Endodermal cell (in vitro differentiated cells): ENCODE measurements around the gene MPG. TPM values are rescaled to one million over a fixed set of nuclear protein-coding genes. Genes with fewer than 3 reads are reported as not detected.

Source experiments
- DNase-seq: peaks from one replicate; pipeline ENCODE4 v3.0.0-alpha.2; 2017
- H3K27ac ChIP-seq: 2 replicates; pipeline ENCODE4 v1.5.1; 2013; ENCODE audit warnings: mild to moderate bottlenecking, low read depth, low read length, moderate library complexity
- H3K27me3 ChIP-seq: 2 replicates; pipeline ENCODE4 v1.6.1; 2013; ENCODE audit warnings: mild to moderate bottlenecking, low read length, moderate library complexity; ENCODE audit not compliant: insufficient read depth, control insufficient read depth, poor library complexity, severe bottlenecking
- H3K36me3 ChIP-seq: 2 replicates; pipeline ENCODE4 v1.7.0; 2013; ENCODE audit warnings: mild to moderate bottlenecking, low read length, moderate library complexity; ENCODE audit not compliant: control insufficient read depth, insufficient read depth
- H3K4me1 ChIP-seq: one replicate; pipeline ENCODE4 v1.7.0; 2013; ENCODE audit warnings: low read length; ENCODE audit not compliant: control insufficient read depth, insufficient read depth
- H3K4me3 ChIP-seq: 2 replicates; pipeline ENCODE4 v1.5.1; 2013; ENCODE audit warnings: mild to moderate bottlenecking, low read length, moderate library complexity
- H3K9ac ChIP-seq: 2 replicates; pipeline ENCODE4 v1.6.1; 2013; ENCODE audit warnings: mild to moderate bottlenecking, low read length, moderate library complexity; ENCODE audit not compliant: poor library complexity, severe bottlenecking; ENCODE audit errors: extremely low read depth
- H3K9me3 ChIP-seq: 2 replicates; pipeline ENCODE4 v1.6.1; 2013; ENCODE audit warnings: mild to moderate bottlenecking, low read length, moderate library complexity; ENCODE audit not compliant: control insufficient read depth
- H3K27ac Mint-ChIP-seq: 2 replicates; pipeline ENCODE4 v1.8.0; 2020; ENCODE audit warnings: mixed read lengths
- H3K27me3 Mint-ChIP-seq: 2 replicates; pipeline ENCODE4 v1.8.0; 2021; ENCODE audit warnings: mild to moderate bottlenecking, mixed read lengths; ENCODE audit not compliant: insufficient read depth
- H3K36me3 Mint-ChIP-seq: 2 replicates; pipeline ENCODE4 v1.8.0; 2020; ENCODE audit warnings: low read depth, mixed read lengths
- H3K4me1 Mint-ChIP-seq: 2 replicates; pipeline ENCODE4 v1.8.0; 2020; ENCODE audit warnings: mixed read lengths
- H3K4me3 Mint-ChIP-seq: 2 replicates; pipeline ENCODE4 v1.8.0; 2020; ENCODE audit warnings: mild to moderate bottlenecking, moderate library complexity, mixed read lengths
- H3K9me3 Mint-ChIP-seq: 2 replicates; pipeline ENCODE4 v1.8.0; 2020; ENCODE audit warnings: mild to moderate bottlenecking, mixed read lengths
- WGBS, 2 experiments: methylation state at CpG; one replicate each; pipeline versions ENCODE4 v1.1.5 to v1.1.7; 2013; ENCODE audit warnings: missing lambda C conversion rate in 2 of 2, mixed read lengths in 1 of 2; ENCODE audit not compliant: insufficient coverage in 1 of 2, insufficient read length in 1 of 2; 5-methylcytosine and 5-hydroxymethylcytosine counted together
- total RNA-seq, 2 donors: library from RNA; stranded (reverse); fragmentation: NEBNext Ultra II Directional in 1 of 2; extraction: Animal tissue kit (Norgen Biotek cat#: 25700) in 1 of 2; gene quantifications; 2 replicates in 1 of 2; 3 replicates in 1 of 2; pipeline ENCODE4 v1.2.1, GENCODE V29; 2021
- TF ChIP-seq, protein P1 (sequence below): fragments of 200-600 bp; sonication (generic); conservative IDR thresholded peaks from 2 replicates; pipeline ENCODE4 v1.5.0; 2021; ENCODE audit warnings: antibody characterized with exemption, mild to moderate bottlenecking

The MPG gene
- total RNA-seq, 2 donors from 2014 or later: 59.9 to 62.2 TPM

- peaks cover 8% of the 10 kb centered on the region for H3K4me1 Mint-ChIP-seq
- no peak overlapping the region for H3K4me3 Mint-ChIP-seq
- no peaks in the 10 kb centered on the region for H3K27me3 Mint-ChIP-seq
- TF ChIP-seq, protein P1, sequence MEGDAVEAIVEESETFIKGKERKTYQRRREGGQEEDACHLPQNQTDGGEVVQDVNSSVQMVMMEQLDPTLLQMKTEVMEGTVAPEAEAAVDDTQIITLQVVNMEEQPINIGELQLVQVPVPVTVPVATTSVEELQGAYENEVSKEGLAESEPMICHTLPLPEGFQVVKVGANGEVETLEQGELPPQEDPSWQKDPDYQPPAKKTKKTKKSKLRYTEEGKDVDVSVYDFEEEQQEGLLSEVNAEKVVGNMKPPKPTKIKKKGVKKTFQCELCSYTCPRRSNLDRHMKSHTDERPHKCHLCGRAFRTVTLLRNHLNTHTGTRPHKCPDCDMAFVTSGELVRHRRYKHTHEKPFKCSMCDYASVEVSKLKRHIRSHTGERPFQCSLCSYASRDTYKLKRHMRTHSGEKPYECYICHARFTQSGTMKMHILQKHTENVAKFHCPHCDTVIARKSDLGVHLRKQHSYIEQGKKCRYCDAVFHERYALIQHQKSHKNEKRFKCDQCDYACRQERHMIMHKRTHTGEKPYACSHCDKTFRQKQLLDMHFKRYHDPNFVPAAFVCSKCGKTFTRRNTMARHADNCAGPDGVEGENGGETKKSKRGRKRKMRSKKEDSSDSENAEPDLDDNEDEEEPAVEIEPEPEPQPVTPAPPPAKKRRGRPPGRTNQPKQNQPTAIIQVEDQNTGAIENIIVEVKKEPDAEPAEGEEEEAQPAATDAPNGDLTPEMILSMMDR: no peak
- no peaks in the 10 kb centered on the region for H3K9me3 Mint-ChIP-seq
- DNase-seq: no peak
- H3K4me3 ChIP-seq: no peak overlapping the region
- H3K36me3 ChIP-seq: peaks cover 44% of the 10 kb centered on the region
- H3K27ac ChIP-seq: no peak overlapping the region
- H3K9me3 ChIP-seq: no peaks in the 10 kb centered on the region
- 94 to 100% methylated on average over 6 to 21 of the region's 21 CpGs for WGBS, 2 experiments
- no peak overlapping the region for H3K27ac Mint-ChIP-seq
- H3K36me3 Mint-ChIP-seq: peaks cover 32% of the 10 kb centered on the region
- H3K4me1 ChIP-seq: no peaks in the 10 kb centered on the region
- no peak overlapping the region for H3K9ac ChIP-seq
- no peaks in the 10 kb centered on the region for H3K27me3 ChIP-seq
Observed at GRCh38 chr16:62968-63391, 15.0 kb upstream of the MPG start.

DNA sequence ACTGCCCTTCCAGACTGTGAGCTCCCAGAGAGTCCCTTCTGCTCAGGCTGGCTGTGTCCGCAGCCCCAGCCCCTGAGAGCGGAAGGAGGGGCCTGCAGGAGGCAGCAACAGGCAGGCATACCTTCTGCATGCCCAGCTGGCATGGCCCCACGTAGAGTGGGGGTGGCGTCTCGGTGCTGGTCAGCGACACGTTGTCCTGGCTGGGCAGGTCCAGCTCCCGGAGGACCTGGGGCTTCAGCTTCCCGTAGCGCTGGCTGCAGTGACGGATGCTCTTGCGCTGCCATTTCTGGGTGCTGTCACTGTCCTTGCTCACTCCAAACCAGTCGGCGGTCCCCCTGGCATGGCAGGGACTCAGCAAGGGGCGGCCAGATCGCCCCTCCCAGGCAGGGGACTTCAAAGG lies 14.6 kb upstream of the MPG start:
- TF ChIP-seq, protein P1: no peak
- H3K36me3 Mint-ChIP-seq: peaks cover 28% of the 10 kb centered on the region
- 91 to 93% methylated on average over 14 to 16 of the region's 16 CpGs for WGBS, 2 experiments
- no peak overlapping the region for H3K27ac Mint-ChIP-seq
- H3K27me3 Mint-ChIP-seq: no peaks in the 10 kb centered on the region
- Histone ChIP-seq H3K27me3 (no peaks in the 10 kb centered on the region), H3K4me1 (no peaks in the 10 kb centered on the region), H3K36me3 (peaks cover 39% of the 10 kb centered on the region), H3K27ac (no peak overlapping the region), H3K9me3 (no peaks in the 10 kb centered on the region), H3K4me3 (no peak overlapping the region), H3K9ac (no peak overlapping the region)
- no peak for DNase-seq
- no peak overlapping the region for H3K4me3 Mint-ChIP-seq
- H3K4me1 Mint-ChIP-seq: peaks cover 8% of the 10 kb centered on the region
- H3K9me3 Mint-ChIP-seq: no peaks in the 10 kb centered on the region

DNA sequence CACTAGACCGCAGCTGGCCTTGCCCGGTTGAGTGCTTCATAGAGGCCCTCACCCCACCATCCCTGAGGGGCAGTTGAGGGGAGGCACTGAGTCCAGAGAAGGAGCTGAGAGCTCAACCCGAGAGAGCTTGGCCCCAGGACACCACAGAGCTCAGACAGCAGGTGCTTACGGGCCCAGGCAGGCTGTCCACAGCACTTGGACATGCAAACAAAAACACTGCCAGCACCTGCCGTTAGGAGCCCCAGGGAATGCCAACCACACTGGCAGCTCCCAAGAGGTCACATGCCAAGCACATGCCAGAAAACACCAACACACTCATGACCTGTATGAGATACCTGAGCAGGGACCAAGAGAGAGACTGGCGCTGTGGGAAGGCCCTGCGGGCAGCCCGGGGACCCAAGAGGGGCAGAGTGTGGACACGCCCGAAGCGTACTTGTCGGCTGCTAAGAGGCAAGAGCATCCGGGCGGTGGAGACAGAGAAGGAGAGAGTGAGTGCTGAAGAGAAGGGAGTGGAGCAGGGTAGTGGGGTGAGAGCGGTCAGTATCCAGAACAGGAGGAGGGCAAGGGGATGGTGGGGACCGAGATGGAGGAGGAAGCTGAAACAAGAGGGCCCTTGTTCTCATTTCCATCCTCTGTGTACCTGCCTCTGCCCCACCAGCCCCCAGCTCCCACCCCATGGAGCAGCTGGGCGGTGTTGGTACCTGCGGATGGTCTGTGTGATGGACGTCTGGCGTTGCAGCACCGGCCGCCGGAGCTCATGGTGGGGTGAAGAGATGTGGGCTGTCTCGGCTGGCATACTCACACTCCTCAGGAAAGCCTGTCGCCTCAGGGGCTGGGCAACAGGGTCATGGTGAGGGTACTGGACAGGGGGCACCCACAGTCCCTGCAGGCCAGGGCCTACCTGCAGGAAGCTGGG lies 13.8 kb upstream of the MPG start:
- DNase-seq: no peak
- H3K4me1 ChIP-seq: no peaks in the 10 kb centered on the region
- no peak overlapping the region for H3K4me3 Mint-ChIP-seq
- H3K27ac Mint-ChIP-seq: no peak overlapping the region
- TF ChIP-seq, protein P1: no peak
- no peaks in the 10 kb centered on the region for H3K27me3 ChIP-seq
- H3K9ac ChIP-seq: no peak overlapping the region
- H3K27me3 Mint-ChIP-seq: no peaks in the 10 kb centered on the region
- no peak overlapping the region for H3K27ac ChIP-seq
- H3K9me3 ChIP-seq: no peaks in the 10 kb centered on the region
- H3K36me3 ChIP-seq: peaks cover 31% of the 10 kb centered on the region
- no peaks in the 10 kb centered on the region for H3K9me3 Mint-ChIP-seq
- peaks cover 23% of the 10 kb centered on the region for H3K36me3 Mint-ChIP-seq
- peaks cover 8% of the 10 kb centered on the region for H3K4me1 Mint-ChIP-seq
- no peak overlapping the region for H3K4me3 ChIP-seq
- WGBS, 2 experiments: 95 to 96% methylated on average over 16 to 25 of the region's 25 CpGs
